Activated T-helper 2 cell treated with anti-CD3 and anti-CD28 coated beads, Interferon-gamma antibody, Interleukin-2, Interleukin-4, amounts not matched to agents 10 μg/mL and 5 μg/mL and 100 μg/mL, durations not matched to agents 14 hours and 24 hours and 36 hours (primary cell): ENCODE data around the gene BRI3BP. TPM values are rescaled to one million over a fixed set of nuclear protein-coding genes. Genes with fewer than 3 reads are reported as not detected.

Source experiments
- total RNA-seq: library from RNA; stranded (reverse); gene quantifications from 2 replicates; pipeline ENCODE4 v1.2.3, GENCODE V29; 2022

Gene BRI3BP
- total RNA-seq, 1 donor from 2014 or later, result 38.3 TPM

Other genes with a start within 250 kb of the BRI3BP start
- gene SCARB1, start 129.8 kb upstream of the BRI3BP start, total RNA-seq, result 25.8 and 27.1 TPM in 2 replicates
- 831 and 874 TPM in 2 replicates for gene UBC, start 79.0 kb upstream of the BRI3BP start, total RNA-seq
- gene DHX37, start 4.5 kb upstream of the BRI3BP start, total RNA-seq, result 42.8 and 43.7 TPM in 2 replicates
- gene AACS, start 71.8 kb downstream of the BRI3BP start, total RNA-seq, result 45.5 and 46.9 TPM in 2 replicates
- gene TMEM132B, start 192.7 kb downstream of the BRI3BP start, total RNA-seq, result not detected in 2 replicates